ENCODE results near the gene MRNIP.

- TF ChIP-seq CTCF (IDR thresholded peaks at IDR 0.05) (no peak), POLR2A (IDR thresholded peaks at IDR 0.05) (no peak), POLR2AphosphoS5 (IDR thresholded peaks at IDR 0.05) (no peak), EP300 (IDR thresholded peaks at IDR 0.05) (no peak)
Observed at GRCh38 chr5:179869101-179869500, 10.5 kb upstream of the MRNIP start.

Measured in gastroesophageal sphincter (tissue), 3 donors.